Activated naive CD4-positive, alpha-beta T cell treated with anti-CD3 and anti-CD28 coated beads, Interleukin-2, amount 50 U/mL, for 16 hours (primary cell): ENCODE results near the gene USP28.
"Not testable (repeated sequence)": the region's sequence is repeated elsewhere in the genome, so short reads cannot be mapped to it uniquely, and the experiment has no call there.

Experiments used
- DNase-seq: peaks from one replicate; pipeline ENCODE4 v3.0.0-alpha.2; 2020

The USP28 gene

GRCh38 chr11:113829751-113830150 is 45.6 kb downstream of the USP28 start:
- no peak for DNase-seq

DNA sequence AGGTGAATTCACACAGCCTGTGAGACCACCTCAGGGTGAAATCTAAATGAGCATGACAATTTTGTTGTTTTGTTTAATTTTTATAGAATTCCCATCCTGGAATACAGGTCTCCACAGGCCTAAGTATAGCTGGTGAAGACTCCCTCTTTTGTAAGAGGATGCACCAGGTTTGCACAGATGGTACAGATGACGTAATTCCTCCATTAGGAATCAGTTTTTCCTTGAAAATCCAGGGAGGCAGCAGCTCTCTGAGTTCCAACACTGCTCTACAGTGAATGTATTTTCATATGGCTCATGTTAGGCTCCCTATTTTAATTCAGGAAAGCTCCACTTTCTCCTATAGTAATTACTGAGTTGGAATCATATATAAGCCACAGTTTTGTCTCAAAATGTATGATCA is 47.2 kb downstream of the USP28 start:
- DNase-seq: no peak

DNA sequence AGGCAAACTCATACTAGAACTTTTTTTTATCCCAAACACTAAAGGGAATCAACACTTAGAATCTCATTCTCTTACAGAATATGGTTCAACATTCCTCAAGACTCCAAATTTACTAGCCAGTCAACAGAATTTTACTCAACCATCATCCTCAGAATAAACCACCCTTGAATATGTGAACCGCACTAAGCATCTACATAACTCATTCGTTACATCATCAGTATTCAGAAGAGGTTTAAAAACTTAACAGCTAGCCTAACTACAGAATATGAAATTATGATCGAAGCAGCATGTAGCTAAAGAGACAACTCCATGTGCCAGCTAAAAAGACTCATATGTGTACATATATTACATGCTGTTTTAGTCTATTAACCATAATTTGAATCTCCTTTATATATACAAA is 47.9 kb downstream of the USP28 start:
- no peak for DNase-seq

GRCh38 chr11:113818426-113818825 is 56.9 kb downstream of the USP28 start:
- DNase-seq: no peak

GRCh38 chr11:113817626-113818025 is 57.7 kb downstream of the USP28 start:
- no peak for DNase-seq

- no peak for DNase-seq
Observed at GRCh38 chr11:113817162-113817561, 58.2 kb downstream of the USP28 start.

DNA sequence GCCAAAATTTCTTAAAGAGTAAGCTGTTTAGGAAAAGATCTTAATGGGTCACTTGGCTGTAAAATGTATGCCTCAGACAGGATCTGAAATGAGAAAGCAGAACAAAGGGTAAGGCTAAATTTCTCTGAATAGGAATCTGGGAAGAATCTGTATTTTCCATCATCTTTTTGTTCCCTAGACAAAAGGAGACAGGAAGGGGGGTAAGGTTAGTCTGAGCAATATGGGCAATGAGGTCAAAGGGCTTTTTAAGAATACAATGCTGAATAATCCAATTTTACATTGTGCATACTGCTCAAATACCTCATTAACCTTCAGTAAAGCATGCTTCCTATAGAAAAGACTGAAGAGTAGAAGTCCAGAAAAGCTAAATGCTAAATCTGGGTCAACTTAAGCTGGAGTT is 61.2 kb downstream of the USP28 start:
- no peak for DNase-seq

GRCh38 chr11:113808931-113809330 is 66.4 kb downstream of the USP28 start:
- DNase-seq: no peak

DNA sequence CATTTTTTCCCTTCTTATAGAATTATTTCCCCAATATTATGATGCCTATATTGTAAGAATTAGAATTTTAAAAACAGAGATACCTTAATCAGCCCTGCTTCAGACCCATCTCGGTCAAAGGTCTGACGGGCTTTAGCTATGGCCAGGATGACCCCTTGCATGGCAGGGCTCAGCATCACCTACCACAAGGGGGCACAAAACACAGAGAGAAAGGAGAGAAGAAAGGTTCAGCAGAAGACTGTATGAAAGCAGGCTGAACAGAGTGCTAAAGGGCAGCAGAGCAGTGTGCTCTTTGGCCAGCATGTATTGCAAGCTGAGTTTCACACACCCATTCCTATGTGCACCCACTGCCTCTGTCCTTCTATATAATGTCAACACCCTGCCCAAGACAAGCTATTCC is 69.0 kb downstream of the USP28 start:
- DNase-seq: no peak

DNA sequence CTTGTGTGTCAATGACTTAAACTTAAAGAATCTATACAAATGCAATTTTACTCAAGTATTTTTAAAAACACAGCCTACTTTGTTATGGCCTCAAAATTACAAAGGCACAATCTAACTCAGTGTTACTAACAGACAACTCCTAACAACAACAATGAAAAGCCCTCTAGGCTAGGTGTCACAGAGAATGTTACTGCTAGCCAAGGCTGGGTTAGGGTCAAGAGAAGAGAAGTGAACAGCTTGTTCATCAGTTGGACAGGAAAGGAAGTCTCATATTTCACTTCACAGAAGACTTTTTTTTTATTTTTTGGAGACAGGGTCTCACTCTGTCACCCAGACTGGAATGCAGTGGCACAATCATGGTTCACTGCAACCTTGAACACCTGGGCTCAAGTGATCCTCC is 69.7 kb downstream of the USP28 start:
- no peak for DNase-seq

DNA sequence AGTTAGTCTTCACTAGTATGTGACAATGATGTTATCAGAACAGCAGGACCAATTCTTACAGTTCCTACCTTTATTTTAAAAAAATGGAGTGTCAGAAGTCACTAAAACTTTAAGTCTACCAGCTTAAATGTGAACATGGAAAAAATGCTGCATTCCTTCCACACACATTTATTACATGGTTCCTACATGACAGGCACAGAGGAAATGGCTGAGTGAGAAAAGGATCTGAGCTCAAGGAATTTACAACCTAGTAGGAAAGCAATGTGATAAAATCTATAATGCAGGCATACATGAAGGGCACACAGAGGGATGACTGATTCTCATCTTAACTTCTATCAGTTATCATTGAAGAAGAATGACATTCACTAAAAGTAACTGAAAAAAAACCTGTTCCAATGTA is 72.8 kb downstream of the USP28 start:
- no peak for DNase-seq

- DNase-seq: no peak
Observed at GRCh38 chr11:113796663-113797259, 78.6 kb downstream of the USP28 start.

DNA sequence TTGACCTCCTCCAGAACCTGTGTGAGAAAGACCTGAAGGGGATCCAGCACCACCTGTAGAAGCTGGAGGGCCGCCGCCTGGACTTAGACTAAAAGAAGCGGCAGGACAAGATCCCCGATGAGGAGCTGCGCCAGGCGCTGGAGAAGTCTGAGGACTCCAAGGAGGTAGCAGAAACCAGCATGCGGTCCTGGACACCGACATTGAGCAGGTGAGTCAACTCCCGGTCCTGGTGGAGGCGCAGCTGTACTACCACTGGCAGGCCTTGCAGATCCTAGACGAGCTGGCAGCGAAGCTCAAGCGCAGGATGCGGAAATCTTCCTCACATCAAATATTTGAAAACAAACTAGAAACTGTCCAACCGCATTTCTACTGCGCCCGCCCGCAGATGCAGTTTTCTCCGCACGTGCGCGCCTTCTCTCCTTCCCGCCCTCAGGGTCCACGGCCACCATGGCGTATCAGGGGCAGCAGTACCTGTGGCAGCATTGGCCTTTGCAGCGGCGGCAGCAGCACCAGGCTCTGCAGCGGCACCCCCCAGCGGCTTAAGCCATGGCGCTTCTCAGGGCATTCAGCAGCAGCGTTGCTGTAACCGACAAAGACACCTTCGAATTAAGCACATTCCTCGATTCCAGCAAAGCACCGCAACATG is 85.6 kb downstream of the USP28 start:
- DNase-seq: no peak

DNA sequence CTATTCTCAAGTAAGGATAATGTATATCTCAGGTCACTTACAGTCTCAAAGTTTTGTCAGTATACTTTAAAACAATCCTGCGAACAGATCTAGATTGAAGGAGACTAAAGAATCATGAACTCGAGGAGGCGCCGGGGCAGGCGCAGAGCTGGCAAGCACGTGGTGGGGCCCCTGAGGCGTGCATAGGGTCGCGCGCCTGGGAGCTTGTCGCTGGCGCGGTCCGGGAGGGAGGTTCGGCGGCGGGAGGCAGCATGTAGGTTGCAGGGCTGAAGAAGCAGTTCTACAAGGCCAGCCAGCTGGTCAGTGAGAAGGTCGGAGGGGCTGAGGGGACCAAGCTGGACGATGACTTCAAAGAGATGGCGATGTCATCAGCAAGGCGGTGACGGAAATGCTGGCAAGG is 86.4 kb downstream of the USP28 start:
- not testable (repeated sequence) for DNase-seq

DNA sequence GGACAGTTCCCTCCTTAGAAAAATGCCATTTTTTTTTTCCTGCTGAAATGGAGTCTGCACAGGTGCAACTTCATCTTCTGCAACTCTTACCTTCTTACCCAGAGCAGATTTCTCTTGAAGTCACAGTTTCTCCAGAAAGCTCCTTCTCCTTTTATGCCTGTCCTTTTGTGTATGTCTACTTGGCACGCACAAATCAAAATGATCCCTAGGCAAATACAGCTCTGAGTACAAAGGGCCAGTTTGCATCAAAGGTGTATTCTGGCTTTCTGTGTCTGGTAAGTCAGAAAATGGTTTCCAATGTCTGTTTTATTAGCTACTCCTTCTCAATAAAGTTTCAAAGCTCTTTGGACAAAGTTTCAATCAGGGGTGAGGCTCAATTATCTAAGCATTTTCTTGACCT is 93.2 kb downstream of the USP28 start:
- no peak for DNase-seq

GRCh38 chr11:113781682-113782081 is 93.7 kb downstream of the USP28 start:
- DNase-seq: no peak

GRCh38 chr11:113779496-113779895 is 95.9 kb downstream of the USP28 start, which contains the start of gene CLDN25:
Gene CLDN25, plus strand, starts transcription at chr11:113779796. Its CDS starts 0 bp downstream, at chr11:113779796.
- no peak for DNase-seq

DNA sequence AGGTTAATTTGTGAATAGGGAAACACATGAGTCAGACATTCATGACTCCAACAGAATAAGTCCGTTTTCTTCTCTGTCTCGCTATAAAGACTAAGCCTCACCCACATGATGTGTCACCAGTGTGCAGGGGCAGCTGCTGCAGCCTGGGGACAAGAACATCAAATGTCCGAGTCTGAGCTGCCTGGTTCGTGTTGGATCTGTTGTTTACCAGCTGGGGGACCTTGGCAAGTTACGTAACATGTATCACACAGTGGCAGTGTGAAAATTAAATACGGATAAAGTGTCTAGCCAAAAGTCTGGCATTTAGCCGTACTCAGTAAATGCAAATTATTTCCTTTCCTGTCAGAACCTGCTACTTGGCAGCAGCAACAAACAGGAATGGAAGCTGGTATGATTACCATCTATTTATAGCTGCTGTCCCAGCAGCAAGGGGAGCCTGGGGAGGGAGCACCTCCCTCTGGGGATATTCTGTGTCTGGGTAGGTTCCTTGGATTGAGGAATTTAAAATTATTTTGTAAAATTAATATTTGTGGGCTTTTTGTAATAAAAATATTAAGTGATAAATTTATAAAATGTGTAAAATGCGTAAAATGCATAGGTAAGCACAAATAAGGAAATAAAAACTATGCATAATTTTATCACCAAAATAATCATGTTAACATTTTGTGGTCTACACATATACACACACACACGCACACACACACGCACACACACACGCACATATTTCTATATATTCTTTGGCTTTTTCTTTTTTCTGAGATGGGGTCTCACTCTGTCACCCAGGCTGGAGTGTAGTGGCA is 97.1 kb downstream of the USP28 start:
- DNase-seq: no peak

GRCh38 chr11:113774174-113774503 is 101.2 kb downstream of the USP28 start:
- DNase-seq: no peak

DNA sequence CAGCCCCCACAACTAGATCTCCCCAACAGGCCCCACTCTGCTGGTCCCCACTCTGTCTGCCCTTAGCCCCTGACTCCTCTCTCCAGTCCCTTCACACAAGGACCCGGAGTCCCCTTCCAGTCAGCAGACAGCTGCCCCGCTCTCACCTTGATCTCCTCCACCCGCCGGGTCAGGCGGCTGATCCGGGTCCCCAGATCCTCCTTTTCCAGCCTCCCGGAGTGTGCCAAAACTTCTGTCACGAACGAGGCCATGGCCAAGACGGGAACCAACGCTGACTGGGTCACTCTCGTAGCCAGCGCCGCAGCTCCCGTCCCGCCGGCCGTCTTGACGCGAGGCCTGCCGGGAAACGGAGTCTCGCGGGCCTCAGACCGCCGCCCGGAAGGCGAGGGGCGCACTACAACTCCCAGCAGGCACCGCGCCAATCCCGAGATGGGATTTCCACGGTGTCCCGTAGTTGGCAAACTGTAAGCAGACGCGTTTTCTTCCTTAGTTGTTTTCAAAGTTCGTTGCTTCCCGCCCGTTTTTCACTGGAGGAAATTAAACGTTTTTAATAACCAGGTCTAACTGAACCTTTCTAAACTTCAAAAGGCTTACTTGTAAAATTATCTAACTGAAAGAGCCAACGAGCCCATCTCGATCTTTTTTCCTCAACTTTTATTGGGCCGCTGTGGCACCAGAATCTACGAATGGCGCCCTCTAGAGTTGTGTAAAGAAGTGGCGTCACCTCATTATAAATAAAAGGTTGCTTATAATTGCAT is 101.8 kb downstream of the USP28 start, which contains the start of gene ZW10:
Gene ZW10 (minus strand): TSS at position 277 of the 758 bp plus-strand sequence. CDS start 26 bp downstream, at position 251.
- peak; percentile 93 for DNase-seq

DNA sequence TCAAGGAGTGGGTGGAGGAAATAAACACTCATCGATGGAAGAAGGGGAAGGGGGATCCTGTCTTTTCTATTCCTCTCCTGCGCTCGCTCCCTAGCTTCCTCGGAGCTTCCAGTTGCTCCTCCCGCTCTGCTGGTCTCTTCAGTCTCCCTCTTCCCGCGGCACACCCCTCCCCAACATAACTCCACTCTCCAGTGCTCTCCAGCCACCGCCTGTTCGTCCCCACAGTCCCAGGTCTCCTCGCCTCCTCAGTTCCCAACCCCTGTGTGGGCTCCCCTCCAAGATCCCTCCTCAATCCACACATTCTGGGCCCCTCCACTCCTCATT is 102.3 kb downstream of the USP28 start:
- DNase-seq: no peak

GRCh38 chr11:113771964-113772363 is 103.4 kb downstream of the USP28 start:
- no peak for DNase-seq

GRCh38 chr11:113764527-113765219 is 110.7 kb downstream of the USP28 start:
- DNase-seq: no peak
